ENCODE measurements around the gene SEMA3E.

DNA sequence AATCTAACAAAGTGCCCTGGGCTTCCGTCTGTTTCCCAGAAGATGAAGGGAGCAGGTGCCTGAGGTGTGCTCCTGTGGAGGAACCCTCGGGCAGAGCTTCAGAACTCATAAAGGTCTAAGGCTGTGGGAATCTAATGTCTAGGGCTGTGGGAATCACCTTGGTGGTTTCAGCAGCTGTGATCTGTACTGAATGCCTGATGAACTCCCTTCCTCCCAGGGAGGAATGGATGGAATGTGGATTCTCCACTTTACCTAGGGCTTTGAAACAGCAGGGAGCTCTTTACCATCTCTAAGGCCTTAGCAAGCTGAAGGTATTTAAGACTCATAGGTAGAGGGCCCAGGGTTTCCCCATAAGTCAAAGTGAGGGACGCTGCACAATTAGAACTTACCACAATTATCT lies 36.0 kb upstream of the SEMA3E start:
- TF ChIP-seq, protein P1, sequence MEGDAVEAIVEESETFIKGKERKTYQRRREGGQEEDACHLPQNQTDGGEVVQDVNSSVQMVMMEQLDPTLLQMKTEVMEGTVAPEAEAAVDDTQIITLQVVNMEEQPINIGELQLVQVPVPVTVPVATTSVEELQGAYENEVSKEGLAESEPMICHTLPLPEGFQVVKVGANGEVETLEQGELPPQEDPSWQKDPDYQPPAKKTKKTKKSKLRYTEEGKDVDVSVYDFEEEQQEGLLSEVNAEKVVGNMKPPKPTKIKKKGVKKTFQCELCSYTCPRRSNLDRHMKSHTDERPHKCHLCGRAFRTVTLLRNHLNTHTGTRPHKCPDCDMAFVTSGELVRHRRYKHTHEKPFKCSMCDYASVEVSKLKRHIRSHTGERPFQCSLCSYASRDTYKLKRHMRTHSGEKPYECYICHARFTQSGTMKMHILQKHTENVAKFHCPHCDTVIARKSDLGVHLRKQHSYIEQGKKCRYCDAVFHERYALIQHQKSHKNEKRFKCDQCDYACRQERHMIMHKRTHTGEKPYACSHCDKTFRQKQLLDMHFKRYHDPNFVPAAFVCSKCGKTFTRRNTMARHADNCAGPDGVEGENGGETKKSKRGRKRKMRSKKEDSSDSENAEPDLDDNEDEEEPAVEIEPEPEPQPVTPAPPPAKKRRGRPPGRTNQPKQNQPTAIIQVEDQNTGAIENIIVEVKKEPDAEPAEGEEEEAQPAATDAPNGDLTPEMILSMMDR (conservative IDR thresholded peaks at IDR 0.05; ENCODE audit: low read length) = no peak
- no peak for TF ChIP-seq EZH2phosphoT487 (IDR thresholded peaks at IDR 0.05; ENCODE audit: borderline replicate concordance)
